GM12878 (cell line): ENCODE results near the gene ACYP1. TPM values are rescaled to one million over a fixed set of nuclear protein-coding genes. Genes with fewer than 3 reads are reported as not detected.

Source experiments
- ATAC-seq: fragments of 200-7000 bp; cut with Tn5 transposase; 3 replicates; pipeline ENCODE4 v1.9.1; 2020; ENCODE audit warnings: mild to moderate bottlenecking, moderate library complexity
- BruUV-seq: library from RNA; stranded (reverse); fragments of 400-500 nt; replicated peaks from 2 replicates; lab custom pipeline; 2021; lab: Mats Ljungman, UMichigan
- CTCF ChIA-PET: fragments of 300-600 bp; sonication (Branson Sonifier 250); formaldehyde crosslinking; extraction: SDS; loops from one replicate; lab custom pipeline; 2021; ENCODE audit warnings: inconsistent platforms; lab: Yijun Ruan, JAX
- POLR2A ChIA-PET: fragments of 350-600 bp; formaldehyde crosslinking; extraction: SDS; loops from one replicate; lab custom pipeline; 2021; ENCODE audit warnings: inconsistent platforms; lab: Charles Lee
- RAD21 ChIA-PET: fragments of 300-600 bp; sonication (Branson Sonifier 250); formaldehyde crosslinking; loops from one replicate; lab custom pipeline; 2023; ENCODE audit warnings: antibody characterized with exemption; ENCODE audit not compliant: unreplicated experiment; lab: Charles Lee
- SMC1A ChIA-PET: fragments of 300-600 bp; sonication (Branson Sonifier 250); formaldehyde crosslinking; loops from one replicate; lab custom pipeline; 2023; ENCODE audit not compliant: unreplicated experiment, uncharacterized antibody; lab: Charles Lee
- DNase-seq: peaks from one replicate; pipeline ENCODE4 v3.0.0-alpha.2; 2011; ENCODE audit warnings: low read depth, low spot score
- FAIRE-seq: peaks from 3 replicates; lab custom pipeline; 2011; peaks lifted over from hg19 to GRCh38; lab: Jason Lieb, UNC
- H2AFZ ChIP-seq: 2 replicates; pipeline ENCODE4 v1.6.0; 2011; ENCODE audit warnings: low read depth, low read length, control low read depth; ENCODE audit not compliant: control insufficient read depth
- H3K27ac ChIP-seq: 2 replicates; pipeline ENCODE4 v1.5.1; 2011; ENCODE audit warnings: control low read depth; ENCODE audit not compliant: control insufficient read depth, insufficient read depth
- H3K27me3 ChIP-seq, 2 experiments: replicated peaks in 1 of 2; 2 replicates each; pipeline versions ENCODE4 v1.6.0 to v1.6.1; 2011; ENCODE audit warnings: low read length in 1 of 2; ENCODE audit not compliant: control insufficient read depth in 2 of 2, insufficient read depth in 2 of 2
- H3K36me3 ChIP-seq, 2 experiments: 2 replicates each; pipeline ENCODE4 v1.5.1; 2011; ENCODE audit warnings: low read length in 1 of 2; ENCODE audit not compliant: control insufficient read depth in 2 of 2, insufficient read depth in 2 of 2
- H3K4me1 ChIP-seq: 2 replicates; pipeline ENCODE4 v1.6.1; 2011; ENCODE audit warnings: mild to moderate bottlenecking, low read length, moderate library complexity, mixed read lengths; ENCODE audit not compliant: control insufficient read depth, insufficient read depth
- H3K4me2 ChIP-seq: 2 replicates; pipeline ENCODE4 v1.6.0; 2011; ENCODE audit warnings: control low read depth; ENCODE audit not compliant: control insufficient read depth, insufficient read depth
- H3K4me3 ChIP-seq: fragments of 200-600 bp; sonication (generic); 2 replicates; pipeline ENCODE4 v1.5.1; 2016
- H3K79me2 ChIP-seq: 2 replicates; pipeline ENCODE4 v1.6.0; 2011; ENCODE audit warnings: low read length; ENCODE audit not compliant: control insufficient read depth, insufficient read depth
- H3K9ac ChIP-seq: 2 replicates; pipeline ENCODE4 v1.8.0; 2011; ENCODE audit warnings: low read length, control low read depth, mixed read lengths; ENCODE audit not compliant: control insufficient read depth, insufficient read depth
- H3K9me3 ChIP-seq: replicated peaks from 3 replicates; pipeline ENCODE4 v1.5.1; 2011; ENCODE audit warnings: mild to moderate bottlenecking, low read length; ENCODE audit not compliant: control insufficient read depth, insufficient read depth
- H4K20me1 ChIP-seq: 2 replicates; pipeline ENCODE4 v1.6.0; 2011; ENCODE audit not compliant: control insufficient read depth, insufficient read depth
- CEBPB ChIP-seq, 2 experiments: fragments of 150-350 bp in 1 of 2; IDR thresholded peaks; 2 replicates each; pipeline ENCODE4 v1.6.1; 2012 to 2014; ENCODE audit warnings: low read depth in 2 of 2, low read length in 2 of 2, borderline replicate concordance in 1 of 2, inconsistent platforms in 1 of 2
- JUND ChIP-seq: IDR thresholded peaks from 2 replicates; pipeline ENCODE4 v1.6.1; 2012; ENCODE audit warnings: low read depth, mild to moderate bottlenecking, low read length, improper control_type of control experiment, moderate library complexity
- SREBF1 ChIP-seq: IDR thresholded peaks from 2 replicates; pipeline ENCODE4 v1.6.1; 2012; ENCODE audit warnings: mild to moderate bottlenecking, low read length
- TBL1XR1 ChIP-seq: IDR thresholded peaks from 2 replicates; pipeline ENCODE4 v1.6.1; 2012; ENCODE audit warnings: low read depth, low read length, improper control_type of control experiment
- ZBED1 ChIP-seq: IDR thresholded peaks from 2 replicates; pipeline ENCODE4 v1.6.1; 2016; ENCODE audit warnings: borderline replicate concordance
- WGBS: methylation state at CpG from one replicate; pipeline ENCODE4 v1.1.6; 2016; ENCODE audit warnings: low lambda C conversion rate; ENCODE audit not compliant: insufficient replicate concordance, insufficient coverage; ENCODE audit errors: missing lambda C conversion rate; 5-methylcytosine and 5-hydroxymethylcytosine counted together
- in situ Hi-C: fragments of 300-500 bp; cut with MboI; formaldehyde crosslinking; loops from 9 replicates; pipeline ENCODE4 v1.14.3; 2018; ENCODE audit warnings: mixed read lengths
- intact Hi-C: fragments of 100-400 bp; cut with micrococcal nuclease; formaldehyde crosslinking; loops from one replicate; pipeline ENCODE4 v1.14.2; 2022; ENCODE audit not compliant: unreplicated experiment
- polyA plus RNA-seq, 11 experiments: library from polyadenylated mRNA; depleted of rRNA in 4 of 11; unstranded in 6 of 11; stranded (reverse) in 5 of 11; fragments of >200 nt; fragmentation: Nextera tagmentation in 4 of 11; fragmentation: Illumina TruSeq in 1 of 11; extraction: Ambion mirVana in 4 of 11; extraction: Trizol in 1 of 11; gene quantifications; 1 replicate in 1 of 11; 2 replicates in 10 of 11; pipeline versions ENCODE4 v1.2.1 to v1.2.3, GENCODE V29; 2011 to 2016; ENCODE audit warnings: inconsistent platforms in 2 of 11, missing spikeins in 2 of 11, low read depth in 1 of 11
- total RNA-seq, 4 experiments: library from RNA; depleted of rRNA in 3 of 4; stranded (reverse); fragments of >200 nt in 3 of 4; fragmentation: Illumina TruSeq in 1 of 4; extraction: Trizol in 1 of 4; gene quantifications; 2 replicates each; pipeline versions ENCODE4 v1.2.1 to v1.2.3, GENCODE V29; 2013 to 2021
- TF ChIP-seq, protein P1 (sequence below): fragments of 150-350 bp; IDR thresholded peaks from 2 replicates; pipeline ENCODE4 v1.6.1; 2016; ENCODE audit warnings: low read depth, low read length
- TF ChIP-seq, protein P2 (sequence below): IDR thresholded peaks from 2 replicates; pipeline ENCODE4 v1.6.1; 2011; ENCODE audit warnings: low read depth, low read length, improper control_type of control experiment, borderline replicate concordance
- TF ChIP-seq, protein P3 (sequence below): fragments of 450-650 bp; conservative IDR thresholded peaks from 2 replicates; pipeline ENCODE4 v1.6.1; 2017; ENCODE audit warnings: mild to moderate bottlenecking, moderate library complexity
- TF ChIP-seq, protein P4 (sequence below): fragments of 150-350 bp; IDR thresholded peaks from 2 replicates; pipeline ENCODE4 v1.6.1; 2014; ENCODE audit warnings: mild to moderate bottlenecking, low read depth, low read length

Gene ACYP1
- total and polyA plus RNA-seq, 10 of the 15 experiments (the other 5 are each of a cell fraction or from before 2014, with no cell fraction given) = 18.2 to 52.6 (median 43.5) TPM

GRCh38 chr14:75010472-75011093 is 53.2 kb downstream of the ACYP1 start:
- no peaks in the 10 kb centered on the region for H3K4me1 ChIP-seq
- ChIA-PET POLR2A (no interaction called here), SMC1A (no interaction called here), CTCF (no interaction called here), RAD21 (no interaction called here)
- peaks cover 8 to 32% of the 10 kb centered on the region in 2 experiments for H3K36me3 ChIP-seq
- H3K9ac ChIP-seq = no peak overlapping the region
- no peaks in the 10 kb centered on the region for H3K9me3 ChIP-seq
- FAIRE-seq (no peak), ATAC-seq (no peak), DNase-seq (no peak)
- H3K4me3 ChIP-seq = no peak overlapping the region
- intact Hi-C loops (no loop called here), in situ Hi-C loops (no loop called here)
- BruUV-seq = no TSS peak
- H3K4me2 ChIP-seq = no peak overlapping the region
- no peaks in the 10 kb centered on the region for H4K20me1 ChIP-seq
- no peak overlapping the region for H2AFZ ChIP-seq
- TF ChIP-seq SREBF1 (no peak), TBL1XR1 (no peak), CEBPB (IDR thresholded peaks at IDR 0.05; ENCODE audit: borderline replicate concordance in 1 of 2, low read depth in 2 of 2, low read length in 2 of 2) (no peak), JUND (no peak), ZBED1 (no peak)
- TF ChIP-seq, protein P1, sequence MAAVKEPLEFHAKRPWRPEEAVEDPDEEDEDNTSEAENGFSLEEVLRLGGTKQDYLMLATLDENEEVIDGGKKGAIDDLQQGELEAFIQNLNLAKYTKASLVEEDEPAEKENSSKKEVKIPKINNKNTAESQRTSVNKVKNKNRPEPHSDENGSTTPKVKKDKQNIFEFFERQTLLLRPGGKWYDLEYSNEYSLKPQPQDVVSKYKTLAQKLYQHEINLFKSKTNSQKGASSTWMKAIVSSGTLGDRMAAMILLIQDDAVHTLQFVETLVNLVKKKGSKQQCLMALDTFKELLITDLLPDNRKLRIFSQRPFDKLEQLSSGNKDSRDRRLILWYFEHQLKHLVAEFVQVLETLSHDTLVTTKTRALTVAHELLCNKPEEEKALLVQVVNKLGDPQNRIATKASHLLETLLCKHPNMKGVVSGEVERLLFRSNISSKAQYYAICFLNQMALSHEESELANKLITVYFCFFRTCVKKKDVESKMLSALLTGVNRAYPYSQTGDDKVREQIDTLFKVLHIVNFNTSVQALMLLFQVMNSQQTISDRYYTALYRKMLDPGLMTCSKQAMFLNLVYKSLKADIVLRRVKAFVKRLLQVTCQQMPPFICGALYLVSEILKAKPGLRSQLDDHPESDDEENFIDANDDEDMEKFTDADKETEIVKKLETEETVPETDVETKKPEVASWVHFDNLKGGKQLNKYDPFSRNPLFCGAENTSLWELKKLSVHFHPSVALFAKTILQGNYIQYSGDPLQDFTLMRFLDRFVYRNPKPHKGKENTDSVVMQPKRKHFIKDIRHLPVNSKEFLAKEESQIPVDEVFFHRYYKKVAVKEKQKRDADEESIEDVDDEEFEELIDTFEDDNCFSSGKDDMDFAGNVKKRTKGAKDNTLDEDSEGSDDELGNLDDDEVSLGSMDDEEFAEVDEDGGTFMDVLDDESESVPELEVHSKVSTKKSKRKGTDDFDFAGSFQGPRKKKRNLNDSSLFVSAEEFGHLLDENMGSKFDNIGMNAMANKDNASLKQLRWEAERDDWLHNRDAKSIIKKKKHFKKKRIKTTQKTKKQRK = no peak
- TF ChIP-seq, protein P2, sequence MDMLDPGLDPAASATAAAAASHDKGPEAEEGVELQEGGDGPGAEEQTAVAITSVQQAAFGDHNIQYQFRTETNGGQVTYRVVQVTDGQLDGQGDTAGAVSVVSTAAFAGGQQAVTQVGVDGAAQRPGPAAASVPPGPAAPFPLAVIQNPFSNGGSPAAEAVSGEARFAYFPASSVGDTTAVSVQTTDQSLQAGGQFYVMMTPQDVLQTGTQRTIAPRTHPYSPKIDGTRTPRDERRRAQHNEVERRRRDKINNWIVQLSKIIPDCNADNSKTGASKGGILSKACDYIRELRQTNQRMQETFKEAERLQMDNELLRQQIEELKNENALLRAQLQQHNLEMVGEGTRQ = no peak
- TF ChIP-seq, protein P3, sequence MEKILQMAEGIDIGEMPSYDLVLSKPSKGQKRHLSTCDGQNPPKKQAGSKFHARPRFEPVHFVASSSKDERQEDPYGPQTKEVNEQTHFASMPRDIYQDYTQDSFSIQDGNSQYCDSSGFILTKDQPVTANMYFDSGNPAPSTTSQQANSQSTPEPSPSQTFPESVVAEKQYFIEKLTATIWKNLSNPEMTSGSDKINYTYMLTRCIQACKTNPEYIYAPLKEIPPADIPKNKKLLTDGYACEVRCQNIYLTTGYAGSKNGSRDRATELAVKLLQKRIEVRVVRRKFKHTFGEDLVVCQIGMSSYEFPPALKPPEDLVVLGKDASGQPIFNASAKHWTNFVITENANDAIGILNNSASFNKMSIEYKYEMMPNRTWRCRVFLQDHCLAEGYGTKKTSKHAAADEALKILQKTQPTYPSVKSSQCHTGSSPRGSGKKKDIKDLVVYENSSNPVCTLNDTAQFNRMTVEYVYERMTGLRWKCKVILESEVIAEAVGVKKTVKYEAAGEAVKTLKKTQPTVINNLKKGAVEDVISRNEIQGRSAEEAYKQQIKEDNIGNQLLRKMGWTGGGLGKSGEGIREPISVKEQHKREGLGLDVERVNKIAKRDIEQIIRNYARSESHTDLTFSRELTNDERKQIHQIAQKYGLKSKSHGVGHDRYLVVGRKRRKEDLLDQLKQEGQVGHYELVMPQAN = no peak
- TF ChIP-seq, protein P4, sequence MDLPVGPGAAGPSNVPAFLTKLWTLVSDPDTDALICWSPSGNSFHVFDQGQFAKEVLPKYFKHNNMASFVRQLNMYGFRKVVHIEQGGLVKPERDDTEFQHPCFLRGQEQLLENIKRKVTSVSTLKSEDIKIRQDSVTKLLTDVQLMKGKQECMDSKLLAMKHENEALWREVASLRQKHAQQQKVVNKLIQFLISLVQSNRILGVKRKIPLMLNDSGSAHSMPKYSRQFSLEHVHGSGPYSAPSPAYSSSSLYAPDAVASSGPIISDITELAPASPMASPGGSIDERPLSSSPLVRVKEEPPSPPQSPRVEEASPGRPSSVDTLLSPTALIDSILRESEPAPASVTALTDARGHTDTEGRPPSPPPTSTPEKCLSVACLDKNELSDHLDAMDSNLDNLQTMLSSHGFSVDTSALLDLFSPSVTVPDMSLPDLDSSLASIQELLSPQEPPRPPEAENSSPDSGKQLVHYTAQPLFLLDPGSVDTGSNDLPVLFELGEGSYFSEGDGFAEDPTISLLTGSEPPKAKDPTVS = no peak
- H3K79me2 ChIP-seq = no peaks in the 10 kb centered on the region
- WGBS = 94% methylated on average over 4 of the region's 4 CpGs
- H3K27me3 ChIP-seq = no peaks in the 10 kb centered on the region
- no peak overlapping the region for H3K27ac ChIP-seq
